Activated T-helper 1 cell treated with anti-CD3 and anti-CD28 coated beads, Interleukin-12 subunit alpha, Interleukin-12 subunit beta, Interleukin-2, Interleukin-4 antibody, amounts not matched to agents 30 ng/mL and 10 ng/mL and 1 ng/mL, durations not matched to agents 14 hours and 24 hours and 36 hours (primary cell): Measurements from ENCODE around the gene TRAPPC3L. TPM values are rescaled to one million over a fixed set of nuclear protein-coding genes. Genes with fewer than 3 reads are reported as not detected.
"Not testable (repeated sequence)": the region's sequence is repeated elsewhere in the genome, so short reads cannot be mapped to it uniquely, and the experiment has no call there.

ENCODE experiments used
- DNase-seq: peaks from one replicate; pipeline ENCODE4 v3.0.0; 2021; ENCODE audit warnings: low spot score
- H3K27ac Mint-ChIP-seq: one replicate; pipeline ENCODE4 v1.8.0; 2021; ENCODE audit warnings: mild to moderate bottlenecking, mixed read lengths
- H3K27me3 Mint-ChIP-seq: one replicate; pipeline ENCODE4 v1.8.0; 2022; ENCODE audit warnings: mild to moderate bottlenecking, moderate library complexity, mixed read lengths; ENCODE audit not compliant: insufficient read depth
- H3K36me3 Mint-ChIP-seq: one replicate; pipeline ENCODE4 v1.8.0; 2021; ENCODE audit warnings: low read depth, mixed read lengths
- H3K4me1 Mint-ChIP-seq: one replicate; pipeline ENCODE4 v1.8.0; 2021; ENCODE audit warnings: low read depth, mixed read lengths
- H3K4me3 Mint-ChIP-seq: one replicate; pipeline ENCODE4 v1.8.0; 2021; ENCODE audit warnings: mild to moderate bottlenecking, moderate library complexity, mixed read lengths
- H3K9me3 Mint-ChIP-seq: one replicate; pipeline ENCODE4 v1.8.0; 2021; ENCODE audit warnings: mixed read lengths
- intact Hi-C: fragments of 100-400 bp; cut with micrococcal nuclease; formaldehyde crosslinking; loops from one replicate; pipeline ENCODE4 v1.15.1; 2024
- total RNA-seq: library from RNA; stranded (reverse); gene quantifications from 2 replicates; pipeline ENCODE4 v1.2.3, GENCODE V29; 2022

The TRAPPC3L gene
- total RNA-seq, 1 donor from 2014 or later: not detected

DNA sequence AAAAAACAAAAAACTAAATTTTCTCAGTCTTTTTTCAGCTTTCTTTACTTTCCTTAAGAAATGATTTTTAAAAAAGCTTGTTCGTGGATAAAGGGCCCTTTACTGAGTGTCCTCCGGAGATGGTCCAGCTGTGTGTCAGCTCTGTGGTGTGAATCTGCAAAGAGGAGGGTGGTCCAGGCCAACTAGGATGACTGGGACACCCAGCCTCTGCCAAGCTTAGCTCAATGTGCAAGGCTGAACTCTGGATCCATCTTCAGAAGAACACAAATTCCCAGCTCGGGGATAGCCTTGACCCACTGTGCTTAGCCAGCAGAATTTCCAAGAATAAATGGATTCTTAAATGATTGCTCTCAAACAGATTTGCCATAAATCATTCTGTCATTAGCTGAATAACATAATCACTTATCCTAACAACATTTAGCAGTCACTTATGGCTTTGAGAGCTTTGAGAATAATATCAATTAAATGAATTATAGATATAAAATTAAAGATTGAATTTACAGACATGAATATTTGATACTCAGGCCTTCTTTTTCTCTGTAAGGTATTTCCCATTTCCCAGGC lies 48.3 kb downstream of the TRAPPC3L start:
- H3K36me3 Mint-ChIP-seq: peaks cover 2% of the 10 kb centered on the region
- intact Hi-C loops: no loop called here
- H3K9me3 Mint-ChIP-seq: peaks cover 3% of the 10 kb centered on the region
- no peak overlapping the region for H3K27ac Mint-ChIP-seq
- peaks cover 15% of the 10 kb centered on the region for H3K27me3 Mint-ChIP-seq
- no peak for DNase-seq
- no peak overlapping the region for H3K4me3 Mint-ChIP-seq
- no peaks in the 10 kb centered on the region for H3K4me1 Mint-ChIP-seq

DNA sequence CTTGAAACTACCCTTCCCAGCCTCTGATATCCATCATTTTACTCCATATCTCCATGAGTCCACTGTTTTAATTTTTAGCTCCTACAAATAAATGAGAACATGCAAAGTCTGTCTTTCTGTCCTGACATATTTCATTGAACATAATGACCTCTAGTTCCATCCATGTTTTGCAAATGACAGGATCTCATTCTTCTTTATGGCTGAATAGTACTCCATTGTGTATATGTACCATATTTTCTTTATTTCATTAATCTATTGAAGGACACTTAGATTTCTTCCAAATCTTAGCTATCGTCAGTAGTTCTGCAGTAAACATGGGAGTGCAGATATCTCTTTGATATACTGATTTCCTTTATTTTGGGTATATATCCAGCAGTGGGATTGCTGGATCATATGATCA lies 50.3 kb downstream of the TRAPPC3L start:
- H3K4me1 Mint-ChIP-seq, DNase-seq, H3K27ac Mint-ChIP-seq, H3K4me3 Mint-ChIP-seq, H3K9me3 Mint-ChIP-seq, intact Hi-C loops, H3K36me3 Mint-ChIP-seq: not testable (repeated sequence)
- peaks cover 16% of the 10 kb centered on the region for H3K27me3 Mint-ChIP-seq

GRCh38 chr6:116492331-116493067 lies 53.0 kb downstream of the TRAPPC3L start:
- no peaks in the 10 kb centered on the region for H3K4me1 Mint-ChIP-seq
- H3K27me3 Mint-ChIP-seq: peaks cover 22% of the 10 kb centered on the region
- H3K9me3 Mint-ChIP-seq: peaks cover 4% of the 10 kb centered on the region
- intact Hi-C loops: no loop called here
- peaks cover 1% of the 10 kb centered on the region for H3K36me3 Mint-ChIP-seq
- H3K4me3 Mint-ChIP-seq: no peak overlapping the region
- no peak overlapping the region for H3K27ac Mint-ChIP-seq
- DNase-seq: no peak

GRCh38 chr6:116491610-116492330 lies 53.7 kb downstream of the TRAPPC3L start:
- Mint-ChIP-seq H3K36me3 (peaks cover 1% of the 10 kb centered on the region), H3K9me3 (peaks cover 4% of the 10 kb centered on the region), H3K27ac (no peak overlapping the region), H3K4me1 (no peaks in the 10 kb centered on the region), H3K27me3 (peaks cover 22% of the 10 kb centered on the region), H3K4me3 (no peak overlapping the region)
- no peak for DNase-seq
- intact Hi-C loops: no loop called here

- Mint-ChIP-seq H3K4me3 (no peak overlapping the region), H3K9me3 (peaks cover 4% of the 10 kb centered on the region), H3K4me1 (no peaks in the 10 kb centered on the region), H3K27ac (no peak overlapping the region), H3K27me3 (peaks cover 51% of the 10 kb centered on the region), H3K36me3 (peaks cover 4% of the 10 kb centered on the region)
- DNase-seq: no peak
- intact Hi-C loops: no loop called here
Measured at GRCh38 chr6:116485559-116486184, 59.8 kb downstream of the TRAPPC3L start.

- intact Hi-C loops: no loop called here
- Mint-ChIP-seq H3K27ac (no peak overlapping the region), H3K36me3 (peaks cover 4% of the 10 kb centered on the region), H3K9me3 (peaks cover 1% of the 10 kb centered on the region), H3K27me3 (peaks cover 44% of the 10 kb centered on the region), H3K4me1 (no peaks in the 10 kb centered on the region), H3K4me3 (no peak overlapping the region)
- DNase-seq: no peak
Measured at GRCh38 chr6:116483616-116484015, 61.9 kb downstream of the TRAPPC3L start.

DNA sequence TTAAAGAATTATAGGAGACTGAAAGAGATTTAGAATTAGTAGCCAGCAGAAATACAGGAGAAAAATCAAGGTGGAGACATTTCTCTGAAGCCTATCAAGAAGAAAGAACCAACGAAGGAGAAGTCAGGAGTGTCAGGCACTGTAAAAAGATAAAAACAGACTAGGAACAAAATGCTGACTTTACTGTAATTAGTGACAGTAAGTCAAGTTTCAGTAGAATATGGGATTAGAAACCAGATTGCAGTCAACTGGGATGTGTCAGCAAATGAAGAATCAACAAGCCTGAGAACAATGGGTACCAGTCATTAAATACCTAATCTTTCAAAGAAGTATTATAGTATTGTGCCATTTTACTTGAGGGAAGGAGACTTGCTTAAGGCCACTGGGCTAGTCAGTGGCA lies 62.7 kb downstream of the TRAPPC3L start:
- H3K4me3 Mint-ChIP-seq: no peak overlapping the region
- H3K36me3 Mint-ChIP-seq: peaks cover 6% of the 10 kb centered on the region
- DNase-seq: no peak
- intact Hi-C loops: no loop called here
- peaks cover 3% of the 10 kb centered on the region for H3K9me3 Mint-ChIP-seq
- no peaks in the 10 kb centered on the region for H3K4me1 Mint-ChIP-seq
- H3K27ac Mint-ChIP-seq: no peak overlapping the region
- peaks cover 42% of the 10 kb centered on the region for H3K27me3 Mint-ChIP-seq

DNA sequence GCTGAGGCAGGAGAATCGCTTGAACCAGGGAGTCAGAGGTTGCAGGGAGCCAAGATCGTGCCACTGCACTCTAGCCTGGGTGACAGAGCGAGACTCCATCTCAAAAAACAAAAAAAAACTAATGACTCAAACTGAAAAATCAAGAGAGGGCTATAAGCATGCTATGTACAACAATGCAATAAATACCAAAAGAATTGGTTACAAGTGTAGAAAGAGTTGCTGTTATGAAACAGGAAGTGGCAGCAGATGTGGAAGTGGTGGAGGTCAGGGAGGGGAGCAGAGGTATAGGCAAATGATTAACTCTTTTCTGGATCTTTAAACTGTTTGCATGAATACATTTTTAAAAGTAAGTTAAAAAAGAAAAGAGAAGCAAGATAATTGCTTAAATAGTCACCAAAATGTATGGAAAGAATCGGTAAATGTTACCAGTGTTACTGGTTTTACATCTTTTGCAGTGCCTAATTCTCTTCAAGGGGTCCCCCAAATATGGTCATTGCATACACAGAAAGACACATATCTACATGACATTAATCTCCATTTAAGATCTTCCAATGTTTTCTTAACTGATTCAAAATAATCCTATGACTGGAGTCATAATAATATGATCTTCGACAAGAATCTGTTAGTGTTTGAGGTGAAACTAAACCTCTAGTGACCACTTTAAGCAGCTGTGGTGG lies 69.3 kb downstream of the TRAPPC3L start:
- intact Hi-C loops: loop anchor here (1.0 to 5.0 kb wide), 5 partner anchors 14 to 191 kb away; partner anchors contain the start of genes DSE and ZUP1
- Mint-ChIP-seq H3K4me3 (peak overlapping the region; percentile 7), H3K27ac (peak overlapping the region; percentile 69), H3K4me1 (peaks cover 31% of the 10 kb centered on the region), H3K27me3 (peaks cover 11% of the 10 kb centered on the region), H3K36me3 (peaks cover 4% of the 10 kb centered on the region), H3K9me3 (peaks cover 7% of the 10 kb centered on the region)
- peak; percentile 54 for DNase-seq

GRCh38 chr6:116475141-116475540 lies 70.3 kb downstream of the TRAPPC3L start:
- no peak overlapping the region for H3K4me3 Mint-ChIP-seq
- peaks cover 4% of the 10 kb centered on the region for H3K36me3 Mint-ChIP-seq
- H3K27ac Mint-ChIP-seq: no peak overlapping the region
- H3K27me3 Mint-ChIP-seq: peaks cover 8% of the 10 kb centered on the region
- H3K9me3 Mint-ChIP-seq: peaks cover 7% of the 10 kb centered on the region
- H3K4me1 Mint-ChIP-seq: peaks cover 31% of the 10 kb centered on the region
- no peak for DNase-seq
- intact Hi-C loops: loop anchor here (5.0 kb wide), 1 partner anchor 192 kb away; the partner anchor contains the start of gene ZUP1

DNA sequence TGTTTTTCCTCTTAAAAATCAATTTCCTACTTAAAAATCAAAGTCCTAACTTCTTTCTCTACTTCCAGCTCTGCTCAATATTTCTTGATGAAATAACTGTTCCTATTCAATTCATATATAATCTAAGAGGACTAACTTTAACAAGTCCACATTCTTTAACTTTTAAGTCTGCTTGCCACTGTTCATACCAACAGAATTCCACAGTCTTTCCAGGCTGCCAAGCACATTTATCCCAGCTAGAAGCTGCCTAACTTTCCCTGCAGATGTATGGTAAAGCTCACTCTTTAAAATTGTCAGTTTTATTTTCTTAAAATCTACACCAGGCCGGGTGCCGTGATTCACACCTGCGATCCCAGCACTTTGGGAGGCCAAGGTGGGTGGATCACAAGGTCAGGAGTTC lies 72.8 kb downstream of the TRAPPC3L start:
- Mint-ChIP-seq H3K27me3 (peaks cover 3% of the 10 kb centered on the region), H3K9me3 (peaks cover 4% of the 10 kb centered on the region), H3K27ac (no peak overlapping the region), H3K4me1 (peaks cover 36% of the 10 kb centered on the region), H3K36me3 (peaks cover 1% of the 10 kb centered on the region), H3K4me3 (no peak overlapping the region)
- no peak for DNase-seq
- intact Hi-C loops: no loop called here

DNA sequence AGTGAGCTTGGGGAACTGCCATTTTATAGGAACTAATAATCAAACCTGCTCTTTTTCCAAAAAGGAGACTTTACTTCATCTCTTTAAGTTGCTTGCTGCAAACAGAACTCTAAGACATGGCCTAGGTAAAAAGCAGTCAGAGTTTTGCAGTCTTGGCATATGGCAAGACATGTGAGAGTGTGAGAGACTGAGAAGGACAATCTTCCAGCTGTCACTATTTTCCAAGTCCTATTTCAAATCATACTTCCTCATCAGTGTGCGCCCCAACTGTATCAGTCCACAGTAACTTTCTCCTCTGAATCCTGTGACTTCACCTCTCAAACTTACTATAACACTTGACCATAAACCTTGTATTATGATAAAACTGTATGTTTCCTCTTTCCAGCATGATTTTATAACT lies 74.0 kb downstream of the TRAPPC3L start:
- no peak for DNase-seq
- H3K9me3 Mint-ChIP-seq: no peaks in the 10 kb centered on the region
- H3K4me3 Mint-ChIP-seq: no peak overlapping the region
- peaks cover 40% of the 10 kb centered on the region for H3K4me1 Mint-ChIP-seq
- H3K27ac Mint-ChIP-seq: no peak overlapping the region
- intact Hi-C loops: no loop called here
- peaks cover 3% of the 10 kb centered on the region for H3K27me3 Mint-ChIP-seq
- H3K36me3 Mint-ChIP-seq: peaks cover 2% of the 10 kb centered on the region

- no peaks in the 10 kb centered on the region for H3K9me3 Mint-ChIP-seq
- intact Hi-C loops: no loop called here
- H3K27ac Mint-ChIP-seq: no peak overlapping the region
- no peak for DNase-seq
- H3K4me3 Mint-ChIP-seq: no peak overlapping the region
- H3K27me3 Mint-ChIP-seq: peaks cover under 1% of the 10 kb centered on the region
- H3K4me1 Mint-ChIP-seq: peaks cover 41% of the 10 kb centered on the region
- peaks cover 13% of the 10 kb centered on the region for H3K36me3 Mint-ChIP-seq
Measured at GRCh38 chr6:116468293-116468692, 77.2 kb downstream of the TRAPPC3L start.
